SK-N-SH (cell line): Measurements from ENCODE around the gene LRRFIP2.

Experiments used
- CTCF ChIP-seq: fragments of 200-600 bp; sonication (generic); IDR thresholded peaks from 2 replicates; pipeline ENCODE4 v1.6.1; 2017; ENCODE audit warnings: antibody characterized with exemption, mild to moderate bottlenecking, moderate library complexity
- JUND ChIP-seq: IDR thresholded peaks from 2 replicates; pipeline ENCODE4 v1.4.0; 2012
- MXI1 ChIP-seq: IDR thresholded peaks from 2 replicates; pipeline ENCODE4 v1.6.1; 2012; ENCODE audit warnings: mild to moderate bottlenecking, low read depth, low read length, improper control_type of control experiment
- RAD21 ChIP-seq: IDR thresholded peaks from 2 replicates; pipeline ENCODE4 v1.6.1; 2012; ENCODE audit warnings: mild to moderate bottlenecking, low read length
- RCOR1 ChIP-seq: fragments of 150-350 bp; IDR thresholded peaks from 2 replicates; pipeline ENCODE4 v1.6.1; 2017; ENCODE audit warnings: antibody characterized with exemption, low read length
- RFX5 ChIP-seq: IDR thresholded peaks from 2 replicates; pipeline ENCODE4 v1.6.1; 2012; ENCODE audit warnings: mild to moderate bottlenecking, improper control_type of control experiment, low read length
- TCF12 ChIP-seq: IDR thresholded peaks from 2 replicates; pipeline ENCODE4 v1.4.0; 2012

GRCh38 chr3:37016903-37017302, 157.5 kb downstream of the LRRFIP2 start:
- no peak for TF ChIP-seq JUND
- TF ChIP-seq TCF12, result no peak
- no peak for TF ChIP-seq RAD21
- no peak for TF ChIP-seq CTCF
- no peak for TF ChIP-seq RFX5
- TF ChIP-seq MXI1, result no peak
- TF ChIP-seq RCOR1, result no peak
